ENCODE measurements around the gene POGLUT3.

POGLUT3 gene

DNA sequence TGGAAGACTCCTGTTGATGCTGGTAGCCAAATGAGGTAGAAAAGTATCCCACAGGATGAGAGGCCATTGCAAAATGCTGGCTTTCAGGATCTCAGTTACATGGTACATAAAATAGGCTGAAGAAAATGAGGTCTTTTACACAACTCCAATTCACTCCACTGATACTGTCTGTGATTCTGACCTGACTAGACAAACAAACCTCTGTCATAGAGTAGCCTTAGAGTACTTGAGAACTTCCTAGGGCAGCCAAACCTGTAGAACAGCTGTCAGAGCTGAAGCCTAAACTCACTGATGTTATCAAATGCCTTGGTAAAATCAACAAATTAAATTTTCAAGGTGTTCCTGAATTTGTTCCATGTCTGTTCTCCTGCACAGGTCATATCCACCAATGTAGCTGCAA lies 26.2 kb upstream of the POGLUT3 start:
- DNase-seq (ENCODE audit: low read depth) = no peak
- no peak overlapping the region for H3K4me3 ChIP-seq (ENCODE audit: control insufficient read depth, low read depth, low read length)
- TF ChIP-seq, protein P1, sequence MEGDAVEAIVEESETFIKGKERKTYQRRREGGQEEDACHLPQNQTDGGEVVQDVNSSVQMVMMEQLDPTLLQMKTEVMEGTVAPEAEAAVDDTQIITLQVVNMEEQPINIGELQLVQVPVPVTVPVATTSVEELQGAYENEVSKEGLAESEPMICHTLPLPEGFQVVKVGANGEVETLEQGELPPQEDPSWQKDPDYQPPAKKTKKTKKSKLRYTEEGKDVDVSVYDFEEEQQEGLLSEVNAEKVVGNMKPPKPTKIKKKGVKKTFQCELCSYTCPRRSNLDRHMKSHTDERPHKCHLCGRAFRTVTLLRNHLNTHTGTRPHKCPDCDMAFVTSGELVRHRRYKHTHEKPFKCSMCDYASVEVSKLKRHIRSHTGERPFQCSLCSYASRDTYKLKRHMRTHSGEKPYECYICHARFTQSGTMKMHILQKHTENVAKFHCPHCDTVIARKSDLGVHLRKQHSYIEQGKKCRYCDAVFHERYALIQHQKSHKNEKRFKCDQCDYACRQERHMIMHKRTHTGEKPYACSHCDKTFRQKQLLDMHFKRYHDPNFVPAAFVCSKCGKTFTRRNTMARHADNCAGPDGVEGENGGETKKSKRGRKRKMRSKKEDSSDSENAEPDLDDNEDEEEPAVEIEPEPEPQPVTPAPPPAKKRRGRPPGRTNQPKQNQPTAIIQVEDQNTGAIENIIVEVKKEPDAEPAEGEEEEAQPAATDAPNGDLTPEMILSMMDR (IDR thresholded peaks at IDR 0.05; ENCODE audit: control insufficient read depth, insufficient read depth, low read depth, low read length, missing control alignments) = no peak

DNA sequence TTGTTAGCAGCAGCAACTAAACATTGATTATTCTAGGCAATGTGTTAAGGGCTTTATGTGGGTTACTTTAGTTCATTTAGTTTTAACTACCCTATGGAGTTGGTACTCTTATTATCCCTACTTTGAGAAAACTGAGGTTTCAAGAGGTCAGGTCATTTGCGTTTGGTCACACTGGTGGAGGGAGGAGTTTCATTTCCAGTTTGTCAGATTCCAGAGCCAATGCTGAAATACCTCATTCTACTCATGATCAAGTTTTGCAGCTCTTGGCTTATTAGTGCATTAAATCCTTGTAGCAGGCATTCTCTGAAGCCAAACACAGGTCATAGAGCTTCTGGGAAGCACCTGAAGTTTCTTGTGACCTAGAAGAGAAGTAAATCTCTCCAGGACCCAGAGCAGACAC lies 24.1 kb upstream of the POGLUT3 start:
- TF ChIP-seq, protein P1 (IDR thresholded peaks at IDR 0.05; ENCODE audit: control insufficient read depth, insufficient read depth, low read depth, low read length, missing control alignments) = no peak
- no peak for DNase-seq (ENCODE audit: low read depth)
- H3K4me3 ChIP-seq (ENCODE audit: control insufficient read depth, low read depth, low read length) = no peak overlapping the region

DNA sequence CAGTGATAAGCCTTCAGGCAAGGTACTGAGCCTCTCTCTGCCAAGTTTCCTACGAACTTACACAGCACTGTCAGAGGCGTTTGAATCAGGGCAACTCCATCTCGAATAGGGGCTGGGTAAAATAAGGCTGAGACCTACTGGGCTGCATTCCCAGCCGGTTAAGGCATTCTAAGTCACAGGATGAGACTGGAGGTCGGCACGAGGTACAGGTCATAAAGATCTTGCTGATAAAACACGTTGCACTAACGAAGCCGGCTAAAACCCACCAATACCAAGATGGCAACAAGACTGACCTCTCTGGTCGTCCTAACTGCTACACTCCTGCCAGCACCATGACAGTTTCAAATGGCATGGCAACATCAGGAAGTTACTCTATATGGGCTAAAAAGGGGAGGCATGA lies 20.4 kb upstream of the POGLUT3 start:
- DNase-seq (ENCODE audit: low read depth) = no peak
- H3K4me3 ChIP-seq (ENCODE audit: control insufficient read depth, low read depth, low read length) = no peak overlapping the region
- TF ChIP-seq, protein P1 (IDR thresholded peaks at IDR 0.05; ENCODE audit: control insufficient read depth, insufficient read depth, low read depth, low read length, missing control alignments) = no peak

DNA sequence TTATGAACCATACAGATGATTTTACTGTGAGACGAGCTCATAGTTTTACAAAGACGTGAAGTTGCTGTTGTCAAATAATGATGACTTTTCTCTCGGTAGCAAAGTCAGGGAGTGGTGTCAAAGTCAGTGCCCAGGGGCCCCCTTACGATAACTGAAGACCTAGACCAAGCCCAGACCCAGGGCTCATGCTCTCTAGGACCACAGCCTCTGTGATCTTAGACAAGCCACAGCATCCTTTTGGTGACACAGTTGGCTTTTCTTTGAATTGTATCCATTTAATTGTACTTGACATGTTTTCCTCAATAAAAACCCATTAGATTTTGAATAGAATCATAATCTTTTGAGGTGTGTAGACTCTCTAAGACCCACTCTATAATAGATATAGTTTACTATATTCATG lies 17.9 kb upstream of the POGLUT3 start:
- TF ChIP-seq, protein P1 (IDR thresholded peaks at IDR 0.05; ENCODE audit: control insufficient read depth, insufficient read depth, low read depth, low read length, missing control alignments) = no peak
- DNase-seq (ENCODE audit: low read depth) = no peak
- no peak overlapping the region for H3K4me3 ChIP-seq (ENCODE audit: control insufficient read depth, low read depth, low read length)

DNA sequence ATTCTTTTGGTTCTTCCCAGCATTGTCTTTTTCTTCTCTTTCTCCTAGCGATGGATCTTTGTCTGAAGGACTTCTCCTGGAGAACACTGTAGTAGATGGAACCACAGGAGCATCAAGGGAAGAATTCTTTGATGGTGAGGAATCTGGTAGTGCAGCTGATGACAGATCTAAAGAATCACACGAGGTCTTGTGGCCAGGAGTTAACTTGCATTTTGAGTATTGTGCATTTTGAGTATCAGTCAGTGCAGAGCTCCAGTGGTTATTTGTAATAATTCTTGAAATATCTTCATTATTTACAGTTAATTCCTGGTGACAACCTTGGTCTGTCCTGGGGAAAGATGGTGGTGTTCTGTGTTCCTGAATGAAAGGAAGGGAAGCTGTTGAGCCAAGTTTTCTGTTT lies 14.5 kb upstream of the POGLUT3 start:
- no peak for DNase-seq (ENCODE audit: low read depth)
- H3K4me3 ChIP-seq (ENCODE audit: control insufficient read depth, low read depth, low read length) = no peak overlapping the region

DNA sequence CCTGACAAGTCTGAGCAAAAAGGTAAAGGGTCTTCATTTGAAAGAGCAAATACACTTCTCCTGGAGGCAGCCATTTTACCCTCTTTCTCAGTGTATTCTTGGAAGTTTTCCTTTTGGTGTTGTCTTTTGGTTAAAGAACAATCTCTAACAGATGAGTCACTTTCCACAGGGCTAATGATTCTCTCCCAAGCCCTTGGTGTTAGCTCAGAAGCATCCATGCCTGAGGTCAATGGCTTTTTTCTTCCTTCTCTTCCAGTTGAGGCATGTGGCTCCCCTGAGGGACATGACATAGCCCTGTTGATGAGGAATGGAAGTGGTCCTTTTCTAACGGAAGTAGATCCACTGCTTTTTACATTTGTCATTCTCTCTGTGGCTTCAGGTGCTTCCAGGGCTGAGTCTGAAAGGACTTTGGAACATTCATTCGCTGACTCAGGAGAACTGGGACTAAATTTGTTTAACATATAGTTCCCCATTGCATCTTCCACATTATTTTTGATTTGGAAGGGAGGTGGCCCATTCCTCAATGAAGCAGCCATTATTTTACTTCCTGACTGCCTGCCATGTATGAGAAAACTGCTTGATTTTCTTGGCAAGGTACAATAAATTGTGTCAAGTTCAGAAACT lies 13.8 kb upstream of the POGLUT3 start:
- H3K4me3 ChIP-seq (ENCODE audit: control insufficient read depth, low read depth, low read length) = no peak overlapping the region
- TF ChIP-seq, protein P1 (IDR thresholded peaks at IDR 0.05; ENCODE audit: control insufficient read depth, insufficient read depth, low read depth, low read length, missing control alignments) = no peak
- DNase-seq (ENCODE audit: low read depth) = no peak

More for the DNA sequence above, 14.5 kb upstream of the POGLUT3 start:
- TF ChIP-seq, protein P1 (IDR thresholded peaks at IDR 0.05; ENCODE audit: control insufficient read depth, insufficient read depth, low read depth, low read length, missing control alignments) = no peak

All from AG09309 (cell line).